ENCODE measurements around the gene PDGFD.

The PDGFD gene

DNA sequence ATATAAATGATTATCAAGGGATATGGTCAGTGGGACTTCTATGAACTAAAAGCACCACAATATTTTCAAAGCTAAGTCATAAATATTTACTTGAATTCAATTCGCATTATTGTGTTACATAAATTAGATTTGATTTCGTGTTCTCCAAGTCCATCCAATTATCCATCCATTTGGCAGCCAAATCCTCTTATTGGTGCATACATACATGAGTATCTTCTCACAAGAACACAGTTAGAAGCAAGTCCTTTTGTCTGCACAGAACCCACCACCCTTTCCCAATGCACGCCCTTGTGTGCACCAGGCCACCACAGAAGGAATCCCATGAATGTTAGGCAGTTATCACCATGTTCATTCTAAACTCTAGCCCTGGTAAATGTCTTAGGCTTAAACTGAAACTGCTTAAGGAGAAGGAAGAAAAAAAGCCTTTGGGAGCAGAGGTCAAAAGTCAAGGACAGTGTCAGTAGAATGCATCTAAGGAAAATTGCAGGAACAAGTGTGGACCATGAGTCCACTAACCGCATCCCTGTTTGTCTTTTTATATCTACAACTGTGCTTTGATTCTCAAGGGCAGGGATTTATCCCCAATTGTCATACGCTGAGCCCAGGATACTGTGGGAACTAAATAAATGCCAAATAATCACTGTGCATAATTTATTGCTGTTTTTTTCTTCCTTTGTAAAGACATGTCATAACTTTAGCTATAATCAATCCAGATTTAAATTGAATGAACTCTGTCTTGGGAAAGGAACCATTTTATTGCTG lies 235.7 kb downstream of the PDGFD start:
- H3K4me3 Mint-ChIP-seq: no peak overlapping the region
- TF ChIP-seq, protein P1, sequence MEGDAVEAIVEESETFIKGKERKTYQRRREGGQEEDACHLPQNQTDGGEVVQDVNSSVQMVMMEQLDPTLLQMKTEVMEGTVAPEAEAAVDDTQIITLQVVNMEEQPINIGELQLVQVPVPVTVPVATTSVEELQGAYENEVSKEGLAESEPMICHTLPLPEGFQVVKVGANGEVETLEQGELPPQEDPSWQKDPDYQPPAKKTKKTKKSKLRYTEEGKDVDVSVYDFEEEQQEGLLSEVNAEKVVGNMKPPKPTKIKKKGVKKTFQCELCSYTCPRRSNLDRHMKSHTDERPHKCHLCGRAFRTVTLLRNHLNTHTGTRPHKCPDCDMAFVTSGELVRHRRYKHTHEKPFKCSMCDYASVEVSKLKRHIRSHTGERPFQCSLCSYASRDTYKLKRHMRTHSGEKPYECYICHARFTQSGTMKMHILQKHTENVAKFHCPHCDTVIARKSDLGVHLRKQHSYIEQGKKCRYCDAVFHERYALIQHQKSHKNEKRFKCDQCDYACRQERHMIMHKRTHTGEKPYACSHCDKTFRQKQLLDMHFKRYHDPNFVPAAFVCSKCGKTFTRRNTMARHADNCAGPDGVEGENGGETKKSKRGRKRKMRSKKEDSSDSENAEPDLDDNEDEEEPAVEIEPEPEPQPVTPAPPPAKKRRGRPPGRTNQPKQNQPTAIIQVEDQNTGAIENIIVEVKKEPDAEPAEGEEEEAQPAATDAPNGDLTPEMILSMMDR (IDR thresholded peaks at IDR 0.05): no peak
- no peaks in the 10 kb centered on the region for H3K36me3 Mint-ChIP-seq (ENCODE audit: low read depth)
- H3K27ac Mint-ChIP-seq: no peak overlapping the region
- no peaks in the 10 kb centered on the region for H3K27me3 Mint-ChIP-seq (ENCODE audit: low read depth, poor library complexity)
- H3K9me3 Mint-ChIP-seq: no peaks in the 10 kb centered on the region
- H3K4me1 Mint-ChIP-seq: peaks cover 23% of the 10 kb centered on the region
- no peak for DNase-seq

DNA sequence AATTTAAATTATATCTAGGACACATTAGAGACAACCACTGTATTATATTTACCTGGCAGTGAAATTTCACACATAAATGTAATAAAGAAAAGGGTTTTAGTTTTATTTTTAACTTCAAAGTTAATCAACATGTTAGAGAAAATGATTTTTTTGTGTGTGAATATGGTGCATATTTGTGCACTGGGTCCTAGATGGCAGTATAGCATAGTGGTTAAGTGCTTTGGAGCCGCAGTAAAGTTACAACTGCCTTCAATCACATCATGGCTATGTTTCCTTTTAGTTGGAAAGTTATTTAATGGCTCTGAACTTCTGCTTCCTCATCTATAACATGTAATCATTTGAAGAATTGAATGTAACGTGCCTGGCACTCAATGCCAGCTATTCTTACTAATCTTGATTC lies 236.4 kb downstream of the PDGFD start:
- Mint-ChIP-seq H3K27me3 (ENCODE audit: low read depth, poor library complexity) (no peaks in the 10 kb centered on the region), H3K36me3 (ENCODE audit: low read depth) (no peaks in the 10 kb centered on the region), H3K27ac (no peak overlapping the region), H3K4me1 (peaks cover 29% of the 10 kb centered on the region), H3K9me3 (no peaks in the 10 kb centered on the region), H3K4me3 (no peak overlapping the region)
- no peak for DNase-seq
- TF ChIP-seq, protein P1 (IDR thresholded peaks at IDR 0.05): no peak

DNA sequence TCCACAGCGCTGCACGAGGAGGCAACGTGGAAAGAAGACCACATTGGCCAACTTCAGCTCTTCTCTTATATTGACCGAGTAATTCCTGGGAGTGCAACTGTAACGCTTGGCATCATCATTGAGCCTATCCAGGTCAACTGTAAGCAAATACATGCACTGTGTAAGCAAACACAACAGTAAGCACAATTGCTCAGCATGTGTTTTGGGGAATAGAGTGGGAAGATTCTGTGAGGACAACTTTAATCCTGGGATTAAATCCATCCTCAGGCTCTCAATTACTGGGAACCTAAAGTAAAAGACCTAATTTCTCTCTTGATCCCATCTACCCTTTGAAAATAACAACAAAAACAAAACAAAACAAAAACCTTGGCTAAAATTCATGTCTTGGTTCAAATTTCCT lies 237.0 kb downstream of the PDGFD start:
- DNase-seq: no peak
- TF ChIP-seq, protein P1 (IDR thresholded peaks at IDR 0.05): no peak
- Mint-ChIP-seq H3K36me3 (ENCODE audit: low read depth) (no peaks in the 10 kb centered on the region), H3K27ac (no peak overlapping the region), H3K4me1 (peaks cover 32% of the 10 kb centered on the region), H3K27me3 (ENCODE audit: low read depth, poor library complexity) (no peaks in the 10 kb centered on the region), H3K9me3 (no peaks in the 10 kb centered on the region), H3K4me3 (no peak overlapping the region)

DNA sequence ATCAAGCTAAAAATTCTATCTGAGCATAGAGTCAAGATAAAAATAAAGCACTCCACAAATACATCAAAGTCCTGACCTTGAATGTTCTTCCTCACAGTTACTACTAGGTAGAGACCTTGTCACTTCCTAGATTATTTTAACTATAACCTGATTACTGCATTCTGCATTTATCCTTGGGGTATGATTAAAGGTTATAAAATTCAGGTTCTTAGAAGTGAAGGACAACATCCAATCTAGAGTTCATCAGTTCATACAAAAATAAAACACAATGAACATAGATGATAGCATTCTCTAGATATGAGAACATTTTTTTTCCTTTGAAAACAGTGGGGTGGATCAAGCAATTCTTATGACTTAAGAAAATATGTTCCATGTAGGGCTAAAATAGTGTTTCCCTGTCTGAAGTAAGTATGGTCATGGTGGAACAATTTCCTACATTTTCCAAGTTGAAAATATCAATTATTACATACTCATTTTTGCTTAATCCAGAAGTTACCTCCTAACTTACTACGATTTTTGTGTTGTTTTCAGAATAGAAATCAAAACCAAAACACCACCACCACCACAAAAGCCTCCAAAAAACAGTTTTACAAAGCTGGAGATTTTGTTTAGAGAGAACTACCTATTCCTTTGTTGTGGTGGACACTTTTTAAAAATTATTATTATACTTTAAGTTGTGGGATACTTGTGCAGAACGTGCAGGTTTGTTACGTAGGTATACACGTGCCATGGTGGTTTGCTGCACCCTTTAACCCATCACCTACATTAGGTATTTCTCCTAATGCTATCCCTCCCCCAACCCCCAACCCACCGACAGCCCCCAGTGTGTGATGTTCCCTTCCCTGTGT lies 239.6 kb downstream of the PDGFD start:
- Mint-ChIP-seq H3K27ac (peak overlapping the region; percentile 90), H3K4me1 (peaks cover 22% of the 10 kb centered on the region)

DNA sequence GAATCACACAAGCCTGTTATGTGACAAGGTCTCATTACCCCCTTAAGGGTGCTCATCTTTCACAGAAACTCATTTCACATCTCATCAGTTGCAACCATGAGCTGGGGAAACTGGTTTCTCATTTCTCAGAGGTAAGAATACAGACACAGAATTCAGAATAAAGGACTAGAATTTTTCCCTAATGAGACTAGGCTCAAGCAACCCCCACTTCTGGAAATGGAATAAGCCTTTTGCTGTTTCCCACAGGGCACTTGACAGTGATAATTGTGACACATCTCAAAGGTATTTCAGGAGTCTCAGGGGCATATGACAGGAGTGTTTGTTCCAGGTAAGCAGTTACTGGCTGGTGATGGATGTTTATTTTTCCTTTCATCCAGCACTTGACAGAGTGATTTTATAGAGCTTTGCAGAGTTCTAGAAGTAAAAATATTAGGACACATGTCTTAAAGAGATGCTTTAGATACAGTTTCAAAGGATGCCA lies 240.5 kb downstream of the PDGFD start:
- Mint-ChIP-seq H3K4me1 (peaks cover 20% of the 10 kb centered on the region), H3K9me3 (no peaks in the 10 kb centered on the region), H3K36me3 (ENCODE audit: low read depth) (no peaks in the 10 kb centered on the region), H3K4me3 (no peak overlapping the region), H3K27ac (peak overlapping the region; percentile 90), H3K27me3 (ENCODE audit: low read depth, poor library complexity) (no peaks in the 10 kb centered on the region)
- no peak for DNase-seq
- TF ChIP-seq, protein P1 (IDR thresholded peaks at IDR 0.05): no peak

More for the DNA sequence above, 239.6 kb downstream of the PDGFD start:
- no peak for DNase-seq
- Mint-ChIP-seq H3K27me3 (ENCODE audit: low read depth, poor library complexity) (no peaks in the 10 kb centered on the region), H3K36me3 (ENCODE audit: low read depth) (no peaks in the 10 kb centered on the region), H3K4me3 (no peak overlapping the region), H3K9me3 (no peaks in the 10 kb centered on the region)
- TF ChIP-seq, protein P1 (IDR thresholded peaks at IDR 0.05): no peak
